GM12873 (cell line): ENCODE data around the gene FRA10AC1.

Experiments
- CTCF ChIP-seq: IDR thresholded peaks from 2 replicates; pipeline ENCODE4 v1.5.1; 2012; ENCODE audit warnings: low read depth, mild to moderate bottlenecking, moderate library complexity, low read length, control low read depth; ENCODE audit not compliant: insufficient read depth; ENCODE audit errors: missing control alignments

Gene FRA10AC1

GRCh38 chr10:93742633-93743349 is 40.4 kb upstream of the FRA10AC1 start:
- TF ChIP-seq CTCF = no peak

GRCh38 chr10:93741367-93741766 is 39.0 kb upstream of the FRA10AC1 start:
- no peak for TF ChIP-seq CTCF

- no peak for TF ChIP-seq CTCF
Observed at GRCh38 chr10:93726024-93726423, 23.6 kb upstream of the FRA10AC1 start.

- TF ChIP-seq CTCF = no peak
Observed at GRCh38 chr10:93723153-93723552, 20.8 kb upstream of the FRA10AC1 start.

GRCh38 chr10:93722550-93722949 is 20.2 kb upstream of the FRA10AC1 start:
- TF ChIP-seq CTCF = no peak

GRCh38 chr10:93719901-93720300 is 17.5 kb upstream of the FRA10AC1 start:
- no peak for TF ChIP-seq CTCF

GRCh38 chr10:93718937-93719725 is 16.7 kb upstream of the FRA10AC1 start:
- TF ChIP-seq CTCF = peak; percentile 24
